ENCODE data around the gene SLC25A12. TPM values are rescaled to one million over a fixed set of nuclear protein-coding genes. Genes with fewer than 3 reads are reported as not detected.

SLC25A12 gene
- total and polyA plus RNA-seq, 9 of the 15 experiments (the other 6 are each of a cell fraction or from before 2014, with no cell fraction given) = 13.5 to 36.5 (median 21.7) TPM

- TF ChIP-seq CHD7 (IDR thresholded peaks at IDR 0.05; ENCODE audit: low read depth, low read length) (no peak), IRF1 (CRISPR knock-in tag; IDR thresholded peaks at IDR 0.05; ENCODE audit: borderline replicate concordance) (no peak), COPS2 (conservative IDR thresholded peaks at IDR 0.05) (no peak), RFX7 (CRISPR knock-in tag; IDR thresholded peaks at IDR 0.05) (no peak), CCAR2 (IDR thresholded peaks at IDR 0.05; ENCODE audit: low read depth, low read length) (no peak), MEIS2 (IDR thresholded peaks at IDR 0.05; ENCODE audit: partially characterized antibody) (no peak), ZNF589 (CRISPR knock-in tag; IDR thresholded peaks at IDR 0.05; ENCODE audit: low read depth) (no peak)
Measured at GRCh38 chr2:171939058-171939742, 45.2 kb upstream of the SLC25A12 start (continued).

Measured in K562 (cell line).